Measurements from ENCODE around the gene NKAIN2.
"Not testable (repeated sequence)": the region's sequence is repeated elsewhere in the genome, so short reads cannot be mapped to it uniquely, and the experiment has no call there.

NKAIN2 gene

DNA sequence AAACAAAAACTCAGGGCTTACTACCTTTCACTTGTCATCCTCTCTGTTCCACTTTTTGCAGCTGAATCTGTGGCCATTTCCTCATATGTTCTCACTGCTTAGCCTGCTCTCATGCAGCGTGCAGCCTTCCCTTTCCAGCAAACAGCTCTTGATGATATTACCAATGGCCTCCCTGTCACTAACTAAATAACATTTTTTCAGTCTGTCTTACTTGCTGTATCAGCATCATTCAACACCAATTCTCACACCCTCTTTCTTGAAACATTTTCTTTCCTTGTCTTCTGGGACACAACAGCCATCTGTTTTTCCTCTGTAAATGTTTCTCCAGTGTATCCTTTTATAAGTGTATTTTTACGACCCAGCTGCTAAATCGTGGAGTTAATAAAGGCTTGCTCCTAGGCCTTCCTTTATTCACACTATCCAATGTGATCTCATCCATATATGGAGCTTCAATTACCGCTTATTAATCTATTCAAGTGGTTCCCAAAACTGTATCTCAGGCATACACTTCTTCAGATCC lies 634.9 kb downstream of the NKAIN2 start:
- no peak for DNase-seq (ENCODE audit: low spot score)

DNA sequence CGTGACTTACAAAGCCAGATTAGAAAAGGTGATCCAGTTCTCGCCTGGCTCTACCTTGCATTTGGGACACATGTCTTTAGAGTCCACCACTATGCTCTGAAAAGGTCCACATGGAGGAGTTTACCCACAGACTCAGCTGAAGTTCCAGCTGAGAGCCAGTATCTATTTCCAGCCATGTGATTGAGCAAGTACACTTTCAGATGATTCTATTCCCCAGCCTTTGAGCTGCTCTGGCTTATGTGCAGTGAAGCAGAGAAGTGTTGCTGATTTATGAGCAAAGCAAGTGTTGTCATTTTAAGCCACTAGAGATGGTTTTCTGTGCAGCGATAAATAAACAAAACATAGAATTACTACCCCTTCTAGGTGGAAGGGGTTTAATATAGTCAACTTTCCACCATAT lies 637.8 kb downstream of the NKAIN2 start:
- no peak for DNase-seq (ENCODE audit: low spot score)

DNA sequence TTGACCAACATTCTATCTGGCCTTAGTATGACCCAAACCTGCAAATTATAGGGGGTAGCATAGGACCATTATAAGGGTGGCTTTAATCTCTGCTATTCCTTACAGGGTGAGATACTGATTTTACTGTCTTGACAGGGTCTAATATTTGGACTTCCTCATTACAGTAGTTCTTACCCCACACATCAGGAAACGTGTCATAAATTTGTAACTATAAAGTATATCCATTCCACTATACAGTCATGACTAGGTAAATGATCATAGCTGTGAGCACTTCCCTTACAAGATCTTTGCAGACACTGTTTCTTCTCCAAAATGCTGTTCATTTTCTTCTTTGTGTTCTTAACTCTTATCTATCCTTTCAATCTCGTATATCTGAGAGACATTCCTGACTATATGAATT lies 639.9 kb downstream of the NKAIN2 start:
- no peak for DNase-seq (ENCODE audit: low spot score)

DNA sequence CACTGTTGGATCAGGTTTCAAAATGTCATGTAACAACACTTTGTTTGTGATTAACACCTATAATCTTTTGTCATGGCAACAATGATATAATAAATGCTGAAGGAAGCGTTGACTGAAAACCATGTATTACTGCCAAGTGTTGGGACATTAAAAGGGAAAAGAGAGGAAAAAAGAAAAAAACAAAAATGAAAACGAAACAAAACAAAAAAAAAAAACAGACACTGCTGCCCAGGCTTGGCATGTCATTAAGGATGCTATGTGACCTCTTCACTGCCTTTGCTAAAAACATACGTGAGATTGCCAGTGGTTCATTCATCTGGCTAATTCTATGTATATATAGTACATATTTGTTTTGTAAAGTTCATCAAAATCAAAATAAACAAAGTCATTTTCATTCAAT lies 641.9 kb downstream of the NKAIN2 start:
- DNase-seq (ENCODE audit: low spot score): no peak

DNA sequence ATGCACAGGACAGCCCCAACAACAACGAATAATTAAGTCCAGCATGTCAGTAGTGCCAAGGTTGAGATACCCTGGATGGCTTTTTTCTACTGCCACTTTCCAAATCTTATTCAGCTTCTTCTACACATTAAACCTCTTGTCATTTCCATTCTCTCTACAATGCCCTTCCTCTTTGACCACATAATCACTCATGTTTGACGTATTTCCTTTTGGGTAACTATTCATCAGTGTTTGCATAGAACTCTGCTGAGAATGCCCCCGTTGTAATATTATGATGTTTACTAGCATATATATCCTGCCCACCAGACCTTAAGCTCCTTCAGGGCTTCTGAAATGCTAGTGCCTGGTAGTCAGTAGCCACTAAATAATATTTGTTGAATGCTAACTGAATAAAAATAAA lies 643.3 kb downstream of the NKAIN2 start:
- no peak for DNase-seq (ENCODE audit: low spot score)

DNA sequence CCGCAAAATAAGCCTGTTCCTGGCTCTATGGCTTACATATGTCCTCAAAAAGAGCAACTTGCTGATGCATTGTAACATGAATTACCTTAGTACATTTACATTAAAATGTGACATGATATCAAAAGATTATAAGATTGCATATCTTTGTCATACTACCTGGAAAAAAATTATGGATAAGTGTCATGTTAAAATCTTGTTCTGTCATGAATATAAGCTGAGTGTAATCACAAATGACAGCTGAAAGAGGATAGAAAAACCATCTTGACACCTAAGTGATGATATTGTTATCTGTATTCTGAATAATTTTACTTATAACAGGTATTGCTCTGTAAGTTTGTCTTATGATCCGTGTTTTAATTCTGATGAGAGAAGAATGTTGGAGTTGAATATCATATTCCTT lies 655.6 kb downstream of the NKAIN2 start:
- DNase-seq (ENCODE audit: low spot score): no peak

DNA sequence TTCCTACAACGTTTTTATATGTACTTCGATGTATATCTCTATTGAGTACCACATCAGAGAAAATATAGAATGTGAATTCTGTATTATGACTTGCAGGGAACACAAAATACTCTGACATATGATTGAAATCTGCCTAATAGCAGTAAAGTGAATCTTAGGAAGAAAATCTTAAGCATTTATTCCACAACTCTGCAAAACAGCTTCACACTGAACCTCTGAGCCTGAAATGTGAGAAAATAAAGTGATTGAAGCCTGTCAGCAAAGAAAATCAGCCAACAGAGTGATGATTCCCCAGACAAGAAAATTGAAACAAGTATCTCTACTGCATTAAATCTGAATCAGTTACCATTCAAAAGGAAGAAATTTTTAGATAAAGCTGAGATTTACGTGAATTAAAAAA lies 659.1 kb downstream of the NKAIN2 start:
- DNase-seq (ENCODE audit: low spot score): no peak

DNA sequence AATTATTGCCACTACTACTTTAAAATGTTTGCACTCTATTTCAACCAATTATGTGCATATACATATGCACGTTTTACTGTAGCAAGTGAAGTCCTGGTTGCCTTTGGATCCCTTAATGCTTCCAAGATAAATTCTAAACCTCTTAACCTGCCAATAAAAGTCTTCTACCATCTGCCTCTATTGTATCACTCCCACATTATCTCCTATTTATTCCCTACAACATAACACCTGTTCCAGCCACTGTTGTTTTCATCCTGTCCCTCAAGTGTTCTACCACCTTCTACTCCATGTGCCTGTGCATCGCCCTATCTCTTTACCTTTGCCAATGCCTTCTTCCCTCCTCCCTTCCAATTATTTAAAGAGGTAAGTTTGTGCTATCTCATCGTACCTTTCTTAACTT lies 659.6 kb downstream of the NKAIN2 start:
- DNase-seq (ENCODE audit: low spot score): no peak

DNA sequence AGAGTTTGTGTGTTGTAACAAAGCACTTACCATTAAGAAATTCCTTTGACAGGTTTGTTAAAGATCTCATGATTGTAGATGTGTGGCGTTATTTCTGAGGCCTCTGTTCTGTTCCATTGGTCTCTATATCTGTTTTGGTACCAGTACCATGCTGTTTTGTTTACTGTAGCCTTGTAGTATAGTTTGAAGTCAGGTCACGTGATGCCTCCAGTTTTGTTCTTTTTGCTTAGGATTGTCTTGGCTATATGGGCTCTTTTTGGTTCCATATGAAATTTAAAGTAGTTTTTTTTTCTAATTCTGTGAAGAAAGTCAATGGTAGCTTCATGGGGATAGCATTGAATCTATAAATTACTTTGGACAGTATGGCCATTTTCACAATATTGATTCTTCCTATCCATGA lies 660.9 kb downstream of the NKAIN2 start:
- DNase-seq (ENCODE audit: low spot score): not testable (repeated sequence)

DNA sequence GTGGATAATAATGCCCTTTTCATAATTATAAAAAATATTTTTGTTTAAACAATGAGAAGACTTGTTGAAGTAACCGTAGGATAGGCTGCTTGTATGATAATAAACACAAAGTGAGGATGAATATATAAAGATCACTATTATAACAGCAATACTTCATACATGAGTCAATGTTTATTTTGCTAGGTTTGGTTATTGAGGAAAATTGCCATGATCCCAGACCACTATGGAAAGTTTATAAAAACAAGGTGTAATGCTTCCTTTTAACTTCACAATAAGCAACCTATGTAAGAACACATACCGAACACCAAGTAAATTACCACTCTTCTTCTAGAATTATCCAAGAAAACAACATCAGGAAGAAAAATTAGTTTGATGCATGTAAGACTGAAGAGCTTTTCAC lies 663.3 kb downstream of the NKAIN2 start:
- DNase-seq (ENCODE audit: low spot score): no peak

DNA sequence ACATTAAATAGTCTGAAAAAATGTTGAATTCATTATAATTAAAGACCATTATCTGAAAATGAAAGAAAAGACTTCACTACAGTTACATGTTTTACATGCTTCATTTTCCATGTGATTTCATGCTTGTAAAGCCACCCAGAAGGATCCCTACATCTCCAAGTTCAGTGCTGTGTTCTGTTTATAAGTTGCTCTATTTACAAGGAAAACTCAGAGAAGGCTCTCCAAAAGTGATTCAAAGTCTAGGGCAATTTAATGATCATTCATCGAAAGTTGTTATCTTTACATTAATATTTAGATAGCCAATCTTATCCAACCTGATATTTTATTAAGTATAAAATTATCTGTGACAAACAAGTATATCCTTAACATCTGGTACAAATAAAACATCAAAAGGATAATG lies 663.7 kb downstream of the NKAIN2 start:
- no peak for DNase-seq (ENCODE audit: low spot score)

DNA sequence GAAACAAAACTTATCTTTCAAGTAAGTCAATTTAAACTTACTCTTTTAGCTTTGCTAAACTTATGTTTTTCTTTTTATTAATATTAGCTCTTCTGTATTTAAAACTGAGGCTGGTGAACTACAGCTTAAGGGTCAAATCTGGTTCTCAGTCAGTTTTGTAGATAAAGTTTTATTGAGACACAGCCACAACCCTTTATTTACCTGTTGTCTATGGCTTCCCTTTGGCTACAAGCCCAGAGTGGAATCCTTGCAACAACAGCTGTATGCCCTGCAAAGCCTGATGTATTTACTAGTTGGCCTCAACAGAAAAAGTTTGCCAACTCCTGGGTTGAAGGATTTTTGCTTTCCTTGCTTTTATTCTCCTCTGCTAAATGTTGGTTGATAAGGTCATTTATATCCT lies 667.1 kb downstream of the NKAIN2 start:
- DNase-seq (ENCODE audit: low spot score): no peak

DNA sequence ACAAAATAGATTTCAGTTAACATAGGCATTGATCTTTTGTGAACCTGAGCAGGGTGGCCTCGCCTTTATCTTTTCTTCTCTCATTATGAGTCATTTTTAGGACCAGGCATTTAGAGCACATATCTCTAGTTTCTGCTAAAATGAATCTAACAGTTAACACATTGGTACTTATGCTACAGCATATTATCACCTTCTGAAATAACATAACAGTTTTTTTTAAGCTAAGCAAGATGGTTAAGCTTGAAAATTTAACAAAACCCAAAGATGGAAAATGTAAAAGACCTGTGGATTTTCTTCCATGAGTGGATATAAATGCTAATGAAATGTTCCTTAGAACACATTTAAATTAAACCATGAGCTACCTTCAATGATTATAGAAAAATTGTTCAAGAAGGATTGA lies 671.5 kb downstream of the NKAIN2 start:
- no peak for DNase-seq (ENCODE audit: low spot score)

DNA sequence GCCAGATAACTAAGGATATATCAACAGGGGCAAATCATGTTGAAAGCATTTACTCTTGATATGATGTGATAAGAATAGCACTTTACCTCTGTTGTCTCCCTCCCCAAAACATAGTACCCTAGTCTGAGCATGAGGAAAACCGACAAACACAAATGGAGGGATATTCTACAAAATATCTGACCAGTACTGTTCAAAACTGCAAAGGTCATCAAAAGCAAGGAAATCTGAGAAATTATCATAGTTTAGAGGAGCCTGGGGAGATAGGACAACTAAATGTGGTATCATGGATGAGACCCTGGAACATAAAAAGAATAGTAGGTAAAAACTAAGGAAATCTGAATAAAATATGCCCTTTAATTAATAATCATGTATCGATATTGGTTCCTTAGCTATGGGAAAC lies 675.2 kb downstream of the NKAIN2 start:
- DNase-seq (ENCODE audit: low spot score): no peak

DNA sequence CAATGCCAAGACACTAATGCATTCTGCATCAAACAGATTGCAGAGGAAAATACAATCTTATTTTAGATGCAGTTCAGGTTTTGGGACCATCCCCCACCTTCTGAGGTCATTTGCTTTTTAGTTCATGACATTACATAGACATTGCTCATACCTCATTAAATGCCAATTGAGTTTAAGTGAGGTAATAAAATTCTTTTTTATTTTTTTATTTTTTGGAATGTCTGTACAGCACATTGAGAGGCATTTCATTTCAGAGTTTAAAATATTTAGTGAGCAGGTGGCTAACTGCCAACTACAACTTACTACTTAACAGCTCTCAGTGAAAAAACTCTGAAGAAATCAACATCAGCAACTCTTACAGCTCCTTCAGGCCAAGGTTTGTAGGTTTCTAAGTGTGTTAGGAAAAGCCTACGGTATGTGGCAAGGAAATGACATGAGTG lies 676.3 kb downstream of the NKAIN2 start:
- DNase-seq (ENCODE audit: low spot score): no peak

DNA sequence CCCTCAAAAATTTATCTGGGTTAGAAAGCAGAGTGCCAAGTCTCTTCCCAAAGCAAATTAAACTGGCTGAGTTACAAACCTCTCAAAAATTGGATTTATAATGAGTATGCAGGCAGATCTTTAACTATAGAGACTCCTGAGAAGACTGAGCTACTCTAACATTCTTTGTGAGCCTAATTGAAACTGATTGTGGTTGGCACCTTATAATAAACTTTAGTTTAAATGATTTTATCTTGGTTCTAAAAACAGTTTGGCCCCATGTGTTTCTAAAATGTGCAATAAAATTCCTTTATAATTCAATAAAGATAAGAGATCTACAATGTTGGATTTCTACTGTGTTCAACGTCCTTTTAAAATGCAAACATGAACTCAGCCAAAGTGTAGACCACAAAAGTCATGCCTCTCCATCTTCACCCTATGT lies 678.4 kb downstream of the NKAIN2 start:
- no peak for DNase-seq (ENCODE audit: low spot score)

DNA sequence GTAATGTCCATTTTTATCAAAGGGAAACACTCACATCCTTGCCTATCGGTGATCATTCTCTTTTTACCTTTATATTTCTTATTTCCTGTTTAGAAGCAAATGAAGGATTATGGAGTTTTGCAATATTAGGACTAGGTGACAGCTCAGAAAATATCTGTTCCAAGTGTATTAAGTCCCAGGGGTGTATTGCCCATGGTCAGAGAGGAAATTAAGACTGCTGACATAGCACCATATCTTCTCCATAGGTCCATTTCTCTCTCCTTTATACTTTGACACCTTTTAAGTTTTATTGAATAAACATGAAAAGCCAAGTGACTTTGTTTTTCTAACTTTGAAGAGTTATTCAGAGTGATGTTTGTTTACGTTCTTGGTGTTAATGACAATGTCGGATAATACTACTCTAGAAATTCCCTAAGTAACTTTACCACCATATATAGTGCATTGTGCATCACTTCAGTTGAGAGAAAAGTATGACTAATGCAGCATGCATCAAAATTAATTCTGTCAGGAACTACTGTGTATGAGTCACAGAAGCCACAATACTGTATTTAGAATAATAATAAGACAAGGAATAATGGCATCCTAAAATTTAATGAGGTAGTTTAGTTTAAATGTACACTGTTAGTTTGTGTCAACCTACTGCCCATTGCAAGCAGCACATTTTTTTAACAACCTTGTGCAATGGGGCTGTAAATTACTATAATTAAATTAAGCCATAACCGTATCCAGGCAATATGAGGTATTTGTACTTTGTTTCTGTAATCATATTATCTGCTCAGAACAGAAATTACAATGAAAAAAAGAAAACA lies 684.2 kb downstream of the NKAIN2 start:
- DNase-seq (ENCODE audit: low spot score): no peak

DNA sequence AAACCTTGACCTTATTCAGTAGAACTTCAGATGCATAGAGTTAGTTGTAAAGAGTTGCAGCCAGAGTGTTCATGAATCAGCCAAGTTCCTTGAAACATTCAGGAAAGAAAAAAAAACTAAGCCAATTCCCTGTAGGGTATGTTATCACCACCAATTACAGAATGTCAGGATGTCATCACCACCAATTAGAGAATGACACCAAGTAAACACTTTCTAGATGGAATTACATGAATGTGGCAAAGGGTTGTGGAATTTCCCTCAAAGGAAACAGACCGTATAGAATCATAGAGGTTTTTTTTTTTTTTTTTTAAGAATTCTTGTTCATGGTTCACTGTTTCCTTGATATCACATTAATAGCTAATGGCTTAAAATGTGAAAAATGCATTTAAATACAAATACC lies 686.5 kb downstream of the NKAIN2 start:
- DNase-seq (ENCODE audit: low spot score): no peak

DNA sequence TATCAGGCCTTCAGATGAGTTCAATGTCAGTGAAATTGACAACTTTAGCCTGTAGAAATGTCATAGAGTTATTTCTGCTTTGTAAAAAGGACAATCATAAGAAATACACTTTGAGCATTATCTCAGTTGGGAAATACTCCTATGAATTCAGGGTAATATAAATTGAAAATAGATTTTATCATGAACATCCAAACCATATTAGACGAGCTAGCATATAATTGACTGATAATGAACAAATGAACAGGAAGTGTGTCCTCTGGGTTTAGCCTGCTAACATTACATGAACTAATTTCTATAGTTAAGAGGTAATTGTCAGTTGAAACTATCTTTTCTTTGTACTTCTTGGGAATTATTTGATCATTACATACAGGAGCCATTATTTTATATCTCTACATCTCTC lies 689.6 kb downstream of the NKAIN2 start:
- no peak for DNase-seq (ENCODE audit: low spot score)

DNA sequence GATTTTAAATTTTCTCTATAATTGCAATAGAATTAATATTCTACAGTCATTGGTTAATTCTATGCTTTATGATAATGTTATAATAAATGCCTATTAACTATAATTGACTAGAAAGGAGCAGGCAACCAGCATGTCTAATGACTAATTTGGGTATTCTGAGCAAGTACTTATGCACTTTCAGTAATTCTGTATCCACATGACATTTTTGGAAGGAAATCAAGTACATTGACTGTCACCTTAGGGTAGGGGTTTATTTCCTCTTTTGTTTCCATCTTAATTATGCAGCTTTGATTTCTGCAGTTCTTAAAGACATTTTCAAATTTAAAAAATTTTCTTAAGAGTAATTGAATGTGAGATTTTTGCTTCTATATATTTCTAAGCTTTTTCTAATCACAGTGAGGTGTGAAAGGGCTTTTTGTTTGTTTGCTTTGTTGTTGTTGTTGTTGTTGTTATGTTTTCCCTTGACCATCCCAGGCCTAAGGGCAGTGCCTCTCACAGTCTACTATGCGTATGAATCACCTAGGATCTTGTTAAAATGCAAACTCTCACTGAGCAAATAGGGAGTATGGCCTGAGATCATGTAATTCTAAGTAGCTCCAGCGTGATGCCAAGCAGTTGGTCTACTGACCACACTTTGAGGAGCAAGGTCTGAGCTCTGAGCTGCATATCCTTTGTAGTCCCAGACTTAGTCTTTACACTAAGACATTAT lies 691.4 kb downstream of the NKAIN2 start:
- DNase-seq (ENCODE audit: low spot score): no peak

DNA sequence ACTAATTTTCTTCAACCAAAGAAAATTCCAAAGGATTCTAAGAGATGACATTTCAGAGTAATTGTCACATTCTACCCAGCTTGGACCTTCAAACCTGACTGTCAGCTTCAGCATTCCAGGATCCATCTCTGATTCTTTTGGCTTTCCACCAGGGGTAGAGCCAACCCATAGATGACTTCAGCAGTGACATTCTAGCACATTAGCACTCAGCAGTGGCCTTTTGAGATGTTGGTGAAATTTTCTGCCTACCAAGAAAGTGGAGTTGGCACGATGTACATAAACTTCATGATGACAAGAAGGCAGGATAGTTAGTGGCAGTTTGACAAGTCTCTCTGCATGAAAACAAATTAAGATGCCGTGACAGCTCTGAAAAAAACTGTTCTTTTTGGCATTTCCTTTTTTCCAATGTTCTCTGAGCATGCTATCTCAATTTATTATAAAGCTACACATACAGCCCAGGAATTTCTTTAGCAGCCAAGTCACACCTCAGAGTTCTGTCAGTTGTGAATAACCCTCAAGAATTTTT lies 692.1 kb downstream of the NKAIN2 start:
- no peak for DNase-seq (ENCODE audit: low spot score)

DNA sequence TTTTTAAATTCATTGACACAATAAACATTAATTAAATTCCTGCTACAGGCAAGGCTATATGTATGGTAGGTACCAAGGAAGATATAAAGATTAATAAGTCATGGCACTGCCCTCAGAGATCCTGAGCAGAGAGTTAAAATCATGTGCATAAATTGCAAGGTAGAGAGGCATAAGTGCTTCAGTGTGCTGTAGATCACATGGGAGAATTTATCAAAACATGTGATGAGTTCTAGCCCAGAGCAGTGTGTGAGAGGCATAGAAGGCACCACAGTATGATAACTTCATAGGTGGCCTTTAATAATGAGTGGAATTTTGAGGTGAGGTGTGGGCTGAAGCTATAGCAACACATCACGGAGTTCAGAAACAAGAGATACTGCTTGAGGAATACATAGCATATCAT lies 692.7 kb downstream of the NKAIN2 start:
- no peak for DNase-seq (ENCODE audit: low spot score)

DNA sequence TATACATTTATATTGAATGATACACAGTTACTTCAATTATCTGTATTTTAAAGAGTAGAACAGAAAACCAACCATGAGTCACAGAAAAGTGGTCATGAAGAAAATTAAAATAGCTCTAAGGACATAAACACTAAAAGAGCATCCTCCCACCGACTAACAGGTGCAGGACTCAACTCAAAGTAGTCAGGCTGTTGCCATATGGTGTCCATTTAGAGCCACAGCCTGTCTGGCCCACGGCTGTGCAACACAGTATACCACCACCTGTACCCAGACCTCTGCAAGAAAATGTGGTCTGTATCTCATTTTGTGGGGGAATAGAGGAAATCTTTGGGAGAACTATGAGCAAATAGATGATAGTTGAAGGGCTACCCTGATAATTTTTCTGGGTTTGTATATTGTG lies 708.8 kb downstream of the NKAIN2 start:
- no peak for DNase-seq (ENCODE audit: low spot score)

Measured in AG08396 (cell line).